T-helper 2 cell treated with Interferon-gamma antibody and Interleukin-4, amounts not matched to agents 100 ng/mL and 5 ng/mL, for 36 hours (primary cell): Measurements from ENCODE around the gene CFAP97. TPM values are rescaled to one million over a fixed set of nuclear protein-coding genes. Genes with fewer than 3 reads are reported as not detected.
"Not testable (repeated sequence)": the region's sequence is repeated elsewhere in the genome, so short reads cannot be mapped to it uniquely, and the experiment has no call there.

Experiments used
- intact Hi-C: fragments of 100-400 bp; cut with micrococcal nuclease; formaldehyde crosslinking; loops from one replicate; pipeline ENCODE4 v1.15.1; 2023
- total RNA-seq: library from RNA; stranded (reverse); gene quantifications from 2 replicates; pipeline ENCODE4 v1.2.3, GENCODE V29; 2022

Gene CFAP97
- total RNA-seq, 1 donor from 2014 or later = 26.7 TPM

- intact Hi-C loops = loop anchor here (5.0 kb wide), 2 partner anchors 59 to 126 kb away; partner anchors contain the start of genes CFAP97 and HELT
Observed at GRCh38 chr4:185142912-185143600, 60.7 kb downstream of the CFAP97 start, which contains the start of gene SLC25A4. Gene SLC25A4 (plus strand): TSS chr4:185143266. CDS start chr4:185143373, 107 bp downstream.

GRCh38 chr4:185142564-185142911 lies 61.3 kb downstream of the CFAP97 start:
- intact Hi-C loops = loop anchor here (5.0 kb wide), 2 partner anchors 60 to 125 kb away; partner anchors contain the start of genes CFAP97 and HELT

- intact Hi-C loops = loop anchor here (5.0 kb wide), 2 partner anchors 61 to 124 kb away; partner anchors contain the start of genes CFAP97 and HELT
Observed at GRCh38 chr4:185141777-185142176, 62.0 kb downstream of the CFAP97 start.

GRCh38 chr4:185139736-185140135 lies 64.1 kb downstream of the CFAP97 start:
- intact Hi-C loops = loop anchor here (5.0 to 10.0 kb wide), 3 partner anchors 63 to 395 kb away; partner anchors contain the start of genes CFAP97 and HELT

- intact Hi-C loops = loop anchor here (10.0 kb wide), 1 partner anchor 393 kb away; no protein-coding TSS in a partner anchor
Observed at GRCh38 chr4:185138161-185138560, 65.6 kb downstream of the CFAP97 start.

GRCh38 chr4:185137233-185137925 lies 66.4 kb downstream of the CFAP97 start:
- intact Hi-C loops = loop anchor here (10.0 kb wide), 1 partner anchor 393 kb away; no protein-coding TSS in a partner anchor

- intact Hi-C loops = loop anchor here (1.0 to 10.0 kb wide), 3 partner anchors 95 to 390 kb away; no protein-coding TSS in a partner anchor
Observed at GRCh38 chr4:185134307-185134869, 69.4 kb downstream of the CFAP97 start.

GRCh38 chr4:185128272-185129119 lies 75.3 kb downstream of the CFAP97 start:
- intact Hi-C loops = no loop called here

- intact Hi-C loops = no loop called here
Observed at GRCh38 chr4:185127021-185127925, 76.5 kb downstream of the CFAP97 start.

GRCh38 chr4:185124006-185124405 lies 79.8 kb downstream of the CFAP97 start:
- intact Hi-C loops = no loop called here

- intact Hi-C loops = no loop called here
Observed at GRCh38 chr4:185122681-185123345, 81.0 kb downstream of the CFAP97 start.

GRCh38 chr4:185120631-185120946 lies 83.2 kb downstream of the CFAP97 start:
- intact Hi-C loops = no loop called here

GRCh38 chr4:185119927-185120630 lies 83.7 kb downstream of the CFAP97 start:
- intact Hi-C loops = no loop called here

- intact Hi-C loops = not testable (repeated sequence)
Observed at GRCh38 chr4:185119467-185119866, 84.3 kb downstream of the CFAP97 start.

- intact Hi-C loops = no loop called here
Observed at GRCh38 chr4:185118876-185119275, 84.9 kb downstream of the CFAP97 start.

- intact Hi-C loops = no loop called here
Observed at GRCh38 chr4:185117300-185117934, 86.4 kb downstream of the CFAP97 start.

- intact Hi-C loops = no loop called here
Observed at GRCh38 chr4:185115827-185116232, 88.0 kb downstream of the CFAP97 start.

GRCh38 chr4:185113340-185113739 lies 90.5 kb downstream of the CFAP97 start:
- intact Hi-C loops = no loop called here
